HG02623 (cell line): Measurements from ENCODE around the gene NEIL1.
"Not testable (repeated sequence)": the region's sequence is repeated elsewhere in the genome, so short reads cannot be mapped to it uniquely, and the experiment has no call there.

Experiments used
- ATAC-seq: cut with Tn5 transposase; IDR thresholded peaks from one replicate; pipeline ENCODE4 v1.9.1; 2021; ENCODE audit warnings: moderate library complexity; ENCODE audit not compliant: unreplicated experiment

NEIL1 gene

DNA sequence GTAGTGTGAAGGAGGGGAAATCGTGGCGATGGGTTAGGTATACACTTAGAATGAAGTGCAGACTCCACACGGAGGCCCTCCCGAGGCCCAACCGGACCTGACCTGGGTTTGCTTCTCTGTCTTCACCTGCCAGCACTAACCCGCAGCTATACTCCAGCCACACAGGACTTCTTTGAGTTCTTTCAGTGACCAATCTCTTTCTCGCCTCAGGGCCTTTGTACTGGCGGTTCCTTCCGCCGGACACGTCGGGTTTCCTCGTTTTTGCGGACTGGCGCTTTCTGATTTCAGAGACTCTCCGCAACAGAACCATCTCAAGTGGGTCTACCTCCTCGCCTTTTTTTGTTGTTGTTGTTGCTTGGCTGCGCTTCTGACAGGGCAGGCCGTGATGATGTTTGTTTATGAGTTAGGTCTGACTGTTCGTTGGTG is at the start of gene NEIL1:
Gene NEIL1 (plus strand): TSS at position 244 of the 426 bp plus-strand sequence. CDS start 1,867 bp downstream, outside the sequence.
- ATAC-seq = no peak

GRCh38 chr15:75298541-75299310 is 48.1 kb upstream of the NEIL1 start:
- ATAC-seq = not testable (repeated sequence)

- ATAC-seq = not testable (repeated sequence)
Observed at GRCh38 chr15:75299311-75299688, 47.5 kb upstream of the NEIL1 start.

DNA sequence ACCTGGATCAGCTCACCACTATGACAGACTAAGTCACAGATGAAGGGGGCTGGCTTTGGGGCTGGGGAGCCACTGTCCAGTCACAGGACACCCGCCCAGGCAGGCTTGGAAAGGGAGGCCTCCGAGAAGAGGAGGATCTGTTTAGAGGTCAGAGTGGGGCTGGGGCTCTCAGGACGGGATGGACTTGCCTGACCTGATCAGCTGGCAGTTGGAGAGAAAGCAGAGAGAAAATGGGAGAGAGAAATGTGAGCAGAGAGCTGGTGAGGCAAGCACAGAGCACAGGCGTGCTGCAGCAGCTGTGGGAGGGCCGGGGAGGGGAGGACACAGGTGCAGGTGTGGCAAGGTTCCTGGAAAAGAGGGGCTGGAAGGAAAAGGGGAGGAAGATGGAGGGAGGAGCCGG is 46.8 kb upstream of the NEIL1 start:
- not testable (repeated sequence) for ATAC-seq

DNA sequence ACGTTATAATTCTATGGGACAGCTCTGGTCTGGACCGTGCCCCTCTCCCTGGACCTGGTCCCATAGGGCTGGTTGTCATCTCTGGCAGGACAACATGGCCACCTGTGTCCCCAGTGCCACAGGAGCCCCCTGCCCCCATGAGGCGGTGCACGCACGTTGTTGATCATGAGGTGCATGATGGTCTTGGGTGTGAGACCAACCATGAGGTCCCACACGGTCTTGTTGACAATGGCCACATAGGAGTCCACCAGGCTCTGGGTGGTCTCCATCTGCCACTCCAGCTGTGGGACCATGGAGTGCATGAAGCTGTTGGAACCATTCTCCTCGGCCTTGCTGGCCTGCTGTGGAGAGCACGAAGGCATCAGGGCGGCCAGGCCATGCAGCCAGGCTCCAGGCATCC is 44.5 kb upstream of the NEIL1 start:
- no peak for ATAC-seq

GRCh38 chr15:75302753-75303152 is 44.1 kb upstream of the NEIL1 start:
- not testable (repeated sequence) for ATAC-seq

- no peak for ATAC-seq
Observed at GRCh38 chr15:75306188-75306587, 40.7 kb upstream of the NEIL1 start.

- no peak for ATAC-seq
Observed at GRCh38 chr15:75307778-75308390, 39.0 kb upstream of the NEIL1 start.

DNA sequence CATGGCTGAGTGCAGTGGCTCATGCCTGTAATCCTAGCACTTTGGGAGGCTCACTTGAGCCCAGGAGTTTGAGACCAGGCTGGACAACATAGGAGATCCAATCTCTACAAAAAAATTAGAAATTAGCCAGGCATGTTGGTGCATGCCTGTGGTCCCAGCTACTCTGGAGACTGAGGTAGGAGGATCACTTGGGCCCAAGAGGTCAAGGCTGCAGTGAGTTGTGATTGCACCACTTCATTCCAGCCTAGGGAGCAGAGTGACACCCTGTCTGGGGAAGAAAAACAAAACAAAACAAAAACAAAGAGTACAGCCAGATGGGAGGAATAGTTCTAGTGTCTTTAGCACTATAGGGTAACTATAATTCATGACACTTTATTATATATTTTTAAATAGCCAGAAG is 37.1 kb upstream of the NEIL1 start:
- ATAC-seq = no peak

GRCh38 chr15:75312548-75312947 is 34.3 kb upstream of the NEIL1 start:
- not testable (repeated sequence) for ATAC-seq

GRCh38 chr15:75313116-75313845 is 33.6 kb upstream of the NEIL1 start:
- ATAC-seq = no peak

- no peak for ATAC-seq
Observed at GRCh38 chr15:75314552-75315290, 32.1 kb upstream of the NEIL1 start.

- ATAC-seq = not testable (repeated sequence)
Observed at GRCh38 chr15:75319231-75319897, 27.5 kb upstream of the NEIL1 start.

GRCh38 chr15:75321711-75322110 is 25.1 kb upstream of the NEIL1 start:
- no peak for ATAC-seq

DNA sequence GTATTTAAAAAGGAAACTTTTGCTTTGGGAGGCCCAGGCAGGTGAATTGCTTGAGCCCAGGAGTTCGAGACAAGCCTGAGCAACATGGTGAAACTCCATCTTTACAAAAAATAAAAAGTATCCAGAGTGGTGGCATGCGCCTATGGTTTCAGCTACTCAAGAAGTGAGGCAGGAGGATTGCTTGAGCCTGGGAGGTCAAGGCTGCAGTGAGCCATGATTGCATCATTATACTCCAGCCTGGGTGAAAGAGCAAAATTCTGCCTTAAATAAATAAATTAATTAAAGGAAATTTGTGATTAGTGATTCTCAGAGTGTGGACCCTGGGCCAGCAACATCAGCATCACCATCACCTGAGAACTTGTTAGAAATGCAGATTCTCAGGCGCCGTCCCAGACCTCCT is 20.9 kb upstream of the NEIL1 start:
- no peak for ATAC-seq

DNA sequence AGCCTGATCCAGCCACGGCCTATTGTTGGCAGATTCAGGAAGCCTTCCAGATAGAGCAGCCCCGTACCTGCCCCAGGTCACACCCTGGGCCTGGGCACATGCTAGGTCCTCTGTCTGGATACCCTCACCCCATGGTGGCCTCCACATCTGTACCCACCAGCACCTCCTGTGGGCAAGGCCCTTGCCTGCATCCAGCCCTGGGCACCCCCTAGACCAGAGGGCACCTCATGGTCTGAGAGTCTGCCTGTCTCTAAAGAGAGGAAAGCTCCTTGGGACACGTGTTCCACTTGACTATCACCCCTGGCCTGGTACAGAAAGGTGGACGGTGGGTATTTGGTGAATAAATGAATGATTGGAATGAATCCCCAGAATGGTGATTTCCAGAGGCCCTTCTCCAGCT is 19.8 kb upstream of the NEIL1 start:
- no peak for ATAC-seq

DNA sequence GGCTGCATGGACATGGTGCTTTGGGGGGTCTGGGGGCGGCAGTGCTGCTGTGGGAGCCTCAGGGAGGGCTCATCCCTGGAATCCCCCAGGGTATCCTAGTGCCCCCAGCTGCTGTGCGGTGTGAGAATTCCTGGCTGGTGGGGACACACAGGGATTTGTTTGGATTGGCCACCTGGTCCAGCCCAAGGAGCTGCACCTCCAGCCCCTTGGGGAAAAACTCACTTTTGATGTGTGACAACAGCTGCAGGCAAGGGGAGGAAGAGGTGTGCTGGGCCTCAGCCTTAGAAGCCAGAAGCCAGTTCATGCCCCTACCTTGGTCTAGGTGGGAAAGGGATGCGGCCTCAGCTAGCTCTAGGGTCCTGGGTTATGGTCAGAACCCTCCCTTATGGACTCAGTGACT is 19.3 kb upstream of the NEIL1 start:
- ATAC-seq = no peak

DNA sequence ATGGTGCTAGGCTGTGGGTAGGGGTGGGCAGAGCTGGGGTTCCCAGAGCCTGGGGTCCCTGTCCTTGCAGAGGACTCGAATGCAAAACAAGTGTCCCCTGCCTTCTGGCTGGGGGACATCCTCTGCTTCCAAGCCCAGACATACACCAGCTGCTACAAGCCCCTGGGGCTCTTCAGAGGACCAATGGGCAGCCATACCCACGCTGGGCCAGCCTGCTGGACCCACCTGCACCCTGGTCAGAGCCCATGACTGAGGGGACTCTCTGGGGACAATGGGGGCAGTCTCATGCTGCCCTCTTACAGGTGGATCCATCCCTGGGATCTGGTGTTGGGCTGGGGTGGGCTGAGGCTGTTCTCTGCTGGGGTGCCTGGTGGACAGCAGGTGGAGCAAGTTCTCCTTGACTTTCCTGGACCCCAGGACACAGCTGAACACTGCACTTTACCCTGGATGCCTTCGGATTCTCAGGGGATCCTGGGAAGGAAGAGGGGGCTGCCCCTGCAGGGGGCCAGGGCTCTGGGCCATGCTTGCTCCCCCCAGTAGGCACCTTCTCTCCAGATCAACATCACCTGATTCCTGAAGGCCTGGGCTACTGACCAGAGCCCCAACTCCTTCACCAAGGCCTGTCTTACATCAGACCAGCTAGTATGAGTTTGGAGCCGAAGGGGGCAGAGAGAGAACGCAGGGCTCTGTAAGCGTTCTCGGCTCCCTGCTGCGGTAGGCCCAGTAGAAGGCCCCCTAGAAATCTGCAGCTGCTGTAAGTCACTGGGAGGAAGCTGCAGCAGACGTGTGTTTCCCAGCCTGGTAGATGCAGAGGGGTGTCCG is 18.1 kb upstream of the NEIL1 start:
- no peak for ATAC-seq

DNA sequence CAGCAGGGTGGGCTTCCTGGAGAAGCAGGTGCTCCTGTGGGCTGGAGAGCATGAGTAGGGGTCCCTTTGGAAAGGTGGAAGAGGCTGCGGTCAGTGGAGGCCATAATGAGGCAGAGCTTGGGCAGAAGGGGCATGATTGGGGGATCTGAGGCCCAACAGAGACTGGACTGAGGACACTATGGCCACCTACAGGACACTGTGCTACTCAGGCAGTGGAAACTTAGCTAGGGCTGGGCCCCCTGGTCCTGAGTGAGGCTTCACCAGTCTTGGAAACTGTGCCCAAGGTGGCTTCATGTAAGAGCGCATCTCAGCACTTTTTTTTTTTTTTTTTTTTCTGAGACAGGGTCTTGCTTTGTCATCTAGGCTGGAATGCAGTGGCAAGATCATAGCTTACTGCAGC is 17.3 kb upstream of the NEIL1 start:
- ATAC-seq = no peak

DNA sequence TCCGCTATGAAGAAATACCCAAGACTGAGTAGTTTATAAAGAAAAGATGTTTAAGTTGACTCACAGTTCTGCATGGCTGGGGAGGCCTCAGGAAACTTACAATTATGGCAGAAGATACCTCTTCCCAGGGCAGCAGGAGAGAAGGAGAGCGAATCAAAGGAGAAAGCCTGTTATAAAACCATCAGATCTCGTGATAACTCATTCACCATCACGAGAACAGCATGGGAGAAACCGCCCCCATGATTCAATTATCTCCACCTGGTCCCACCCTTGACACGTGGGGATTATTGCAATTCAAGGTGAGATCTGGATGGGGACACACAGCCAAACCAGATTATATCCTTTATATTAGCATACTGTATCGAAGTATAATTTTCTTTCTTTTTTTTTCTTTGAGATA is 14.7 kb upstream of the NEIL1 start:
- not testable (repeated sequence) for ATAC-seq
